ENCODE measurements around the gene LDLRAD2. TPM values are rescaled to one million over a fixed set of nuclear protein-coding genes. Genes with fewer than 3 reads are reported as not detected.

LDLRAD2 gene
- total and polyA plus RNA-seq, 2 of the 8 experiments (the other 6 are each of a cell fraction or from before 2014, with no cell fraction given) = 0.48 to 0.74 TPM

- ChIA-PET CTCF (ENCODE audit: partially characterized antibody) (interaction anchor here (1.1 kb wide), 1 partner anchor 11 kb away, joined by 3 read pairs; no protein-coding TSS in a partner anchor), POLR2A (ENCODE audit: partially characterized antibody) (interaction anchor here (0.8 to 1.1 kb wide), 2 partner anchors 10 to 29 kb away, joined by 3 read pairs; no protein-coding TSS in a partner anchor)
- Histone ChIP-seq H2AK5ac (ENCODE audit: low read depth, low read length) (no peak overlapping the region), H3K9me3 (ENCODE audit: insufficient read depth in 2 of 2, low read depth in 1 of 2, low read length in 1 of 2) (no peaks in the 10 kb centered on the region), H3K14ac (ENCODE audit: insufficient read length) (no peak overlapping the region), H4K5ac (ENCODE audit: insufficient read length, low read depth, low read length) (no peak overlapping the region), H3K4me3 (ENCODE audit: extremely low read depth in 1 of 4, insufficient read depth in 2 of 4, low read depth in 3 of 4, low read length in 4 of 4) (no peak overlapping the region), H3K23ac (ENCODE audit: insufficient read length) (no peak overlapping the region), H3K18ac (ENCODE audit: extremely low read depth, low read length) (no peak overlapping the region), H2BK120ac (replicated peaks; ENCODE audit: low read depth, low read length) (no peak overlapping the region), H2BK20ac (ENCODE audit: low read length) (no peak overlapping the region), H3K79me2 (ENCODE audit: control insufficient read depth in 1 of 2, insufficient read depth in 2 of 2, low read length in 2 of 2) (no peaks in the 10 kb centered on the region), H3K56ac (replicated peaks; ENCODE audit: insufficient read length, low read depth, low read length) (no peak overlapping the region), H2BK5ac (ENCODE audit: low read depth, low read length) (no peak overlapping the region), H3K4me1 (replicated peaks in 1 of 4; ENCODE audit: control insufficient read depth in 3 of 4, insufficient read depth in 4 of 4, low read length in 3 of 4) (no peaks in the 10 kb centered on the region), H2BK12ac (ENCODE audit: low read depth, low read length) (no peak overlapping the region), H2AFZ (ENCODE audit: low read length) (no peak overlapping the region), H3K27ac (ENCODE audit: low read depth, low read length) (no peak overlapping the region), H3K4me2 (ENCODE audit: insufficient read depth in 1 of 2, low read depth in 2 of 2, low read length in 2 of 2) (no peak overlapping the region), H4K91ac (replicated peaks; ENCODE audit: insufficient read length, low read length) (no peak overlapping the region), H3K36me3 (ENCODE audit: control insufficient read depth in 2 of 4, insufficient read depth in 4 of 4, low read length in 3 of 4) (peaks cover 17 to 68% (median 45%) of the 10 kb centered on the region in 4 experiments), H3K9ac (replicated peaks in 1 of 4; ENCODE audit: extremely low read depth in 1 of 4, low read depth in 3 of 4, low read length in 3 of 4) (no peak overlapping the region), H4K8ac (ENCODE audit: extremely low read depth, insufficient read depth, low read length) (no peak overlapping the region), H2BK15ac (ENCODE audit: low read length) (no peak overlapping the region), H3K4ac (replicated peaks; ENCODE audit: insufficient read length, low read depth, low read length) (no peak overlapping the region), H3K79me1 (ENCODE audit: low read depth, low read length) (no peaks in the 10 kb centered on the region), H3K27me3 (replicated peaks in 1 of 4; ENCODE audit: control insufficient read depth in 3 of 4, extremely low read depth in 1 of 4, insufficient read depth in 3 of 4, low read length in 3 of 4) (no peaks in the 10 kb centered on the region), H4K20me1 (replicated peaks in 1 of 2; ENCODE audit: control insufficient read depth in 1 of 2, insufficient read depth in 2 of 2, low read length in 2 of 2) (peaks cover 0 to 12% of the 10 kb centered on the region in 2 experiments), H3K23me2 (ENCODE audit: low read depth, low read length) (no peaks in the 10 kb centered on the region)
- FAIRE-seq (no peak), DNase-seq (ENCODE audit: low read depth in 1 of 2, low spot score in 2 of 2) (no peak)
- WGBS, 2 experiments (ENCODE audit: extremely low coverage in 1 of 2, insufficient coverage in 1 of 2, insufficient read length in 1 of 2, insufficient replicate concordance in 2 of 2, low coverage in 1 of 2, low lambda C conversion rate in 2 of 2, missing lambda C conversion rate in 1 of 2) = 96% methylated on average over 21 of the region's 29 CpGs; no CpG with 5 or more reads in 1 of the 2 experiments
- no peak for TF ChIP-seq PHF8 (conservative IDR thresholded peaks at IDR 0.05; ENCODE audit: low read depth, low read length)
- TF ChIP-seq, protein P1, sequence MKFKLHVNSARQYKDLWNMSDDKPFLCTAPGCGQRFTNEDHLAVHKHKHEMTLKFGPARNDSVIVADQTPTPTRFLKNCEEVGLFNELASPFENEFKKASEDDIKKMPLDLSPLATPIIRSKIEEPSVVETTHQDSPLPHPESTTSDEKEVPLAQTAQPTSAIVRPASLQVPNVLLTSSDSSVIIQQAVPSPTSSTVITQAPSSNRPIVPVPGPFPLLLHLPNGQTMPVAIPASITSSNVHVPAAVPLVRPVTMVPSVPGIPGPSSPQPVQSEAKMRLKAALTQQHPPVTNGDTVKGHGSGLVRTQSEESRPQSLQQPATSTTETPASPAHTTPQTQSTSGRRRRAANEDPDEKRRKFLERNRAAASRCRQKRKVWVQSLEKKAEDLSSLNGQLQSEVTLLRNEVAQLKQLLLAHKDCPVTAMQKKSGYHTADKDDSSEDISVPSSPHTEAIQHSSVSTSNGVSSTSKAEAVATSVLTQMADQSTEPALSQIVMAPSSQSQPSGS (IDR thresholded peaks at IDR 0.05; ENCODE audit: low read length) = no peak
- TF ChIP-seq HDAC2 (IDR thresholded peaks at IDR 0.05; ENCODE audit: borderline replicate concordance in 1 of 2, low read depth in 2 of 2, low read length in 2 of 2) = no peak
- TF ChIP-seq SIRT6 (IDR thresholded peaks at IDR 0.05; ENCODE audit: low read length) = no peak
- TF ChIP-seq TAF1 (IDR thresholded peaks at IDR 0.05; ENCODE audit: low read depth, low read length) = no peak
- no peak for TF ChIP-seq POLR2A (IDR thresholded peaks at IDR 0.05; ENCODE audit: control extremely low read depth in 1 of 2, low read depth in 2 of 2, low read length in 2 of 2)
- no peak for TF ChIP-seq KDM4A (IDR thresholded peaks at IDR 0.05; ENCODE audit: low read depth, low read length, severe bottlenecking)
- no peak for TF ChIP-seq FOSL1 (IDR thresholded peaks at IDR 0.05; ENCODE audit: insufficient read depth, low read depth, low read length)
- no peak for TF ChIP-seq BRCA1 (IDR thresholded peaks at IDR 0.05; ENCODE audit: low read depth, low read length)
- TF ChIP-seq CBX5 (IDR thresholded peaks at IDR 0.05; ENCODE audit: low read depth, low read length) = no peak
- no peak for TF ChIP-seq JUND (IDR thresholded peaks at IDR 0.05; ENCODE audit: low read length)
Observed at GRCh38 chr1:21852282-21853130, 40.4 kb downstream of the LDLRAD2 start.

Measured in H1 (cell line).